ENCODE results near the gene PALM3.

PALM3 gene

GRCh38 chr19:14089412-14089661 lies 27.5 kb upstream of the PALM3 start:
- peaks cover 4% of the 10 kb centered on the region for H3K79me1 ChIP-seq (ENCODE audit: low read depth, low read length)
- no peak overlapping the region for H2BK12ac ChIP-seq (ENCODE audit: low read length)
- no peak overlapping the region for H4K8ac ChIP-seq (ENCODE audit: low read depth, low read length)
- peak overlapping the region; percentile 61 for H2AFZ ChIP-seq (ENCODE audit: low read length)
- WGBS, 2 donors (ENCODE audit: extremely low coverage in 2 of 2, insufficient read length in 2 of 2, insufficient replicate concordance in 1 of 2): no CpG with 5 or more reads among the region's 16 CpGs
- H3K9ac ChIP-seq (ENCODE audit: low read depth, low read length, poor library complexity): peak overlapping the region; percentile 72
- H2BK120ac ChIP-seq (ENCODE audit: low read depth, low read length): no peak overlapping the region
- no peak overlapping the region for H2AK5ac ChIP-seq (ENCODE audit: low read depth, low read length)
- no peak overlapping the region for H3K18ac ChIP-seq (ENCODE audit: low read length)
- DNase-seq (ENCODE audit: low spot score): no peak
- H4K91ac ChIP-seq (ENCODE audit: low read depth, low read length, poor library complexity): no peak overlapping the region
- H2BK5ac ChIP-seq (ENCODE audit: low read length): no peak overlapping the region
- no peak overlapping the region for H3K14ac ChIP-seq (ENCODE audit: low read length)
- peaks cover 11% of the 10 kb centered on the region in 2 donors for H3K9me3 ChIP-seq (replicated peaks in 1 of 2; ENCODE audit: control insufficient read depth in 2 of 2, insufficient read depth in 1 of 2, low read depth in 1 of 2, low read length in 2 of 2)
- H3K27ac ChIP-seq (replicated peaks; ENCODE audit: low read length): no peak overlapping the region
- H3K4me1 ChIP-seq (ENCODE audit: control insufficient read depth in 2 of 2, insufficient read depth in 1 of 2, low read depth in 1 of 2, low read length in 2 of 2): peaks cover 3 to 4% of the 10 kb centered on the region in 2 donors
- peak overlapping the region; percentile 61 for H3K4me2 ChIP-seq (ENCODE audit: insufficient read depth, low read length, poor library complexity, severe bottlenecking)
- peaks cover 0 to 4% (median 0%) of the 10 kb centered on the region in 3 experiments for H3K27me3 ChIP-seq (ENCODE audit: control insufficient read depth in 3 of 3, insufficient read depth in 3 of 3, low read depth in 1 of 3, low read length in 3 of 3)
- H3K4me3 ChIP-seq (ENCODE audit: low read length in 2 of 2): peak overlapping the region; percentile 83 to 98
- no peak overlapping the region for H3K23ac ChIP-seq (ENCODE audit: low read depth, low read length, poor library complexity)
- H2BK15ac ChIP-seq (ENCODE audit: low read length): no peak overlapping the region
- peaks cover 14 to 34% of the 10 kb centered on the region in 2 donors for H3K36me3 ChIP-seq (replicated peaks in 1 of 2; ENCODE audit: control insufficient read depth in 2 of 2, insufficient read depth in 2 of 2, low read length in 2 of 2)
- no peak overlapping the region for H3K4ac ChIP-seq (ENCODE audit: low read length)

- Histone ChIP-seq H3K27me3 (ENCODE audit: control insufficient read depth in 3 of 3, insufficient read depth in 3 of 3, low read depth in 1 of 3, low read length in 3 of 3) (peaks cover 0 to 4% (median 0%) of the 10 kb centered on the region in 3 experiments), H3K36me3 (replicated peaks in 1 of 2; ENCODE audit: control insufficient read depth in 2 of 2, insufficient read depth in 2 of 2, low read length in 2 of 2) (peaks cover 14 to 34% of the 10 kb centered on the region in 2 donors), H3K9me3 (replicated peaks in 1 of 2; ENCODE audit: control insufficient read depth in 2 of 2, insufficient read depth in 1 of 2, low read depth in 1 of 2, low read length in 2 of 2) (peaks cover 9 to 11% of the 10 kb centered on the region in 2 donors), H2BK12ac (ENCODE audit: low read length) (no peak overlapping the region), H3K18ac (ENCODE audit: low read length) (no peak overlapping the region), H3K79me1 (ENCODE audit: low read depth, low read length) (peaks cover 4% of the 10 kb centered on the region), H2AK5ac (ENCODE audit: low read depth, low read length) (peak overlapping the region; percentile 24), H4K91ac (ENCODE audit: low read depth, low read length, poor library complexity) (peak overlapping the region; percentile 56), H3K9ac (ENCODE audit: low read depth, low read length, poor library complexity) (no peak overlapping the region), H3K4me3 (ENCODE audit: low read length in 2 of 2) (peak overlapping the region; percentile 83 to 98), H3K23ac (ENCODE audit: low read depth, low read length, poor library complexity) (peak overlapping the region; percentile 27), H2AFZ (ENCODE audit: low read length) (no peak overlapping the region), H3K4me1 (ENCODE audit: control insufficient read depth in 2 of 2, insufficient read depth in 1 of 2, low read depth in 1 of 2, low read length in 2 of 2) (peaks cover 3 to 4% of the 10 kb centered on the region in 2 donors), H4K8ac (ENCODE audit: low read depth, low read length) (no peak overlapping the region), H2BK5ac (ENCODE audit: low read length) (peak overlapping the region; percentile 4), H3K14ac (ENCODE audit: low read length) (no peak overlapping the region), H3K4me2 (ENCODE audit: insufficient read depth, low read length, poor library complexity, severe bottlenecking) (peak overlapping the region; percentile 61), H2BK15ac (ENCODE audit: low read length) (no peak overlapping the region), H3K27ac (replicated peaks; ENCODE audit: low read length) (no peak overlapping the region), H3K4ac (ENCODE audit: low read length) (no peak overlapping the region), H2BK120ac (ENCODE audit: low read depth, low read length) (no peak overlapping the region)
- no CpG with 5 or more reads among the region's 30 CpGs for WGBS, 2 donors (ENCODE audit: extremely low coverage in 2 of 2, insufficient read length in 2 of 2, insufficient replicate concordance in 1 of 2)
- DNase-seq (ENCODE audit: low spot score): no peak
These were observed 26.9 kb upstream of the PALM3 start for GRCh38 chr19:14088634-14089411.

GRCh38 chr19:14086098-14086497 lies 24.2 kb upstream of the PALM3 start:
- Histone ChIP-seq H2BK120ac (ENCODE audit: low read depth, low read length) (no peak overlapping the region), H4K91ac (ENCODE audit: low read depth, low read length, poor library complexity) (no peak overlapping the region), H2BK15ac (ENCODE audit: low read length) (no peak overlapping the region), H3K9me3 (replicated peaks in 1 of 2; ENCODE audit: control insufficient read depth in 2 of 2, insufficient read depth in 1 of 2, low read depth in 1 of 2, low read length in 2 of 2) (peaks cover 0 to 4% of the 10 kb centered on the region in 2 donors), H3K18ac (ENCODE audit: low read length) (no peak overlapping the region), H2BK5ac (ENCODE audit: low read length) (no peak overlapping the region), H3K14ac (ENCODE audit: low read length) (no peak overlapping the region), H2BK12ac (ENCODE audit: low read length) (no peak overlapping the region), H3K27ac (replicated peaks; ENCODE audit: low read length) (no peak overlapping the region), H3K4me1 (ENCODE audit: control insufficient read depth in 2 of 2, insufficient read depth in 1 of 2, low read depth in 1 of 2, low read length in 2 of 2) (peaks cover 0 to 8% of the 10 kb centered on the region in 2 donors), H3K27me3 (ENCODE audit: control insufficient read depth in 3 of 3, insufficient read depth in 3 of 3, low read depth in 1 of 3, low read length in 3 of 3) (peaks cover 0 to 4% (median 0%) of the 10 kb centered on the region in 3 experiments), H2AFZ (ENCODE audit: low read length) (no peak overlapping the region), H2AK5ac (ENCODE audit: low read depth, low read length) (no peak overlapping the region), H3K23ac (ENCODE audit: low read depth, low read length, poor library complexity) (no peak overlapping the region), H3K4ac (ENCODE audit: low read length) (no peak overlapping the region), H3K4me3 (ENCODE audit: low read length in 2 of 2) (no peak overlapping the region), H3K4me2 (ENCODE audit: insufficient read depth, low read length, poor library complexity, severe bottlenecking) (no peak overlapping the region), H4K8ac (ENCODE audit: low read depth, low read length) (no peak overlapping the region), H3K9ac (ENCODE audit: low read depth, low read length, poor library complexity) (no peak overlapping the region), H3K36me3 (replicated peaks in 1 of 2; ENCODE audit: control insufficient read depth in 2 of 2, insufficient read depth in 2 of 2, low read length in 2 of 2) (peaks cover 14 to 28% of the 10 kb centered on the region in 2 donors), H3K79me1 (ENCODE audit: low read depth, low read length) (peaks cover 4% of the 10 kb centered on the region)
- DNase-seq (ENCODE audit: low spot score): no peak
- no CpG with 5 or more reads among the region's 5 CpGs for WGBS, 2 donors (ENCODE audit: extremely low coverage in 2 of 2, insufficient read length in 2 of 2, insufficient replicate concordance in 1 of 2)

GRCh38 chr19:14085309-14085995 lies 23.6 kb upstream of the PALM3 start, which contains the start of gene C19orf67:
Gene C19orf67 (minus strand): TSS chr19:14085783. CDS start chr19:14085627, 156 bp downstream.
- peaks cover 0 to 4% of the 10 kb centered on the region in 2 donors for H3K9me3 ChIP-seq (replicated peaks in 1 of 2; ENCODE audit: control insufficient read depth in 2 of 2, insufficient read depth in 1 of 2, low read depth in 1 of 2, low read length in 2 of 2)
- no peak within 1 kb of the TSS for H3K4ac ChIP-seq (ENCODE audit: low read length)
- no peak within 1 kb of the TSS for H4K91ac ChIP-seq (ENCODE audit: low read depth, low read length, poor library complexity)
- no peak within 1 kb of the TSS for H2BK5ac ChIP-seq (ENCODE audit: low read length)
- H3K36me3 ChIP-seq (replicated peaks in 1 of 2; ENCODE audit: control insufficient read depth in 2 of 2, insufficient read depth in 2 of 2, low read length in 2 of 2): peaks cover 14 to 28% of the 10 kb centered on the region in 2 donors
- peaks cover 0 to 4% (median 0%) of the 10 kb centered on the region in 3 experiments for H3K27me3 ChIP-seq (ENCODE audit: control insufficient read depth in 3 of 3, insufficient read depth in 3 of 3, low read depth in 1 of 3, low read length in 3 of 3)
- peaks cover 0 to 8% of the 10 kb centered on the region in 2 donors for H3K4me1 ChIP-seq (ENCODE audit: control insufficient read depth in 2 of 2, insufficient read depth in 1 of 2, low read depth in 1 of 2, low read length in 2 of 2)
- no peak within 1 kb of the TSS for H3K9ac ChIP-seq (ENCODE audit: low read depth, low read length, poor library complexity)
- H3K79me1 ChIP-seq (ENCODE audit: low read depth, low read length): peaks cover 4% of the 10 kb centered on the region
- no peak within 1 kb of the TSS for H3K4me3 ChIP-seq (ENCODE audit: low read length in 2 of 2)
- no peak within 1 kb of the TSS for H2AFZ ChIP-seq (ENCODE audit: low read length)
- H2BK15ac ChIP-seq (ENCODE audit: low read length): no peak within 1 kb of the TSS
- no peak within 1 kb of the TSS for H4K8ac ChIP-seq (ENCODE audit: low read depth, low read length)
- peak within 1 kb of the TSS; percentile 0 for H2AK5ac ChIP-seq (ENCODE audit: low read depth, low read length)
- WGBS, 2 donors (ENCODE audit: extremely low coverage in 2 of 2, insufficient read length in 2 of 2, insufficient replicate concordance in 1 of 2): no CpG with 5 or more reads among the region's 54 CpGs
- no peak within 1 kb of the TSS for H2BK120ac ChIP-seq (ENCODE audit: low read depth, low read length)
- H3K4me2 ChIP-seq (ENCODE audit: insufficient read depth, low read length, poor library complexity, severe bottlenecking): peak within 1 kb of the TSS; percentile 39
- DNase-seq (ENCODE audit: low spot score): no peak
- no peak within 1 kb of the TSS for H2BK12ac ChIP-seq (ENCODE audit: low read length)
- H3K23ac ChIP-seq (ENCODE audit: low read depth, low read length, poor library complexity): no peak within 1 kb of the TSS
- H3K14ac ChIP-seq (ENCODE audit: low read length): no peak within 1 kb of the TSS
- no peak within 1 kb of the TSS for H3K18ac ChIP-seq (ENCODE audit: low read length)
- H3K27ac ChIP-seq (replicated peaks; ENCODE audit: low read length): no peak within 1 kb of the TSS
